HCT116 (cell line): ENCODE measurements around the gene REG1A. TPM values are rescaled to one million over a fixed set of nuclear protein-coding genes. Genes with fewer than 3 reads are reported as not detected.

Experiments
- ATAC-seq: fragments of 200-7000 bp; cut with Tn5 transposase; 2 replicates; pipeline ENCODE4 v1.9.1; 2020; ENCODE audit warnings: mild to moderate bottlenecking, moderate library complexity
- BruUV-seq: library from RNA; stranded (reverse); fragments of 400-500 nt; replicated peaks from 2 replicates; lab custom pipeline; 2021; lab: Mats Ljungman, UMichigan
- CTCF ChIA-PET: fragments of 300-600 bp; sonication (Branson Sonifier 250); formaldehyde crosslinking; loops from one replicate; lab custom pipeline; 2021; ENCODE audit warnings: antibody characterized with exemption; lab: Charles Lee
- POLR2A ChIA-PET: fragments of 300-600, 350-600 bp; sonication (Branson Sonifier 250); formaldehyde crosslinking; loops from one replicate; lab custom pipeline; 2021; ENCODE audit warnings: antibody characterized with exemption; lab: Charles Lee
- RAD21 ChIA-PET, 2 experiments: fragments of 300-600 bp; sonication (Branson Sonifier 250); formaldehyde crosslinking; loops; one replicate each; lab custom pipeline; 2023; ENCODE audit warnings: low total read pairs in 2 of 2; ENCODE audit not compliant: uncharacterized antibody in 2 of 2, unreplicated experiment in 2 of 2, low non-redundant PET in 1 of 2; lab: Charles Lee
- DNase-seq: peaks from one replicate; pipeline ENCODE4 v3.0.0-alpha.2; 2010; ENCODE audit warnings: low read depth, low spot score
- H2AFZ ChIP-seq: fragments of 200-600 bp; shearing (Covaris generic), sonication (generic); 2 replicates; pipeline ENCODE4 v1.6.1; 2017; ENCODE audit warnings: low read depth, mixed run types, mixed read lengths, antibody characterized with exemption, low read length; ENCODE audit not compliant: poor library complexity, severe bottlenecking
- H3K27ac ChIP-seq: 2 replicates; pipeline ENCODE4 v1.5.1; 2012; ENCODE audit warnings: low read depth, low read length
- H3K27me3 ChIP-seq: fragments of 200-600 bp; sonication (generic); 2 replicates; pipeline ENCODE4 v1.6.1; 2016; ENCODE audit warnings: mixed run types, low read length, mixed read lengths; ENCODE audit not compliant: insufficient read depth
- H3K36me3 ChIP-seq, 2 experiments: fragments of 200-500 bp in 1 of 2; fragments of 200-600 bp in 1 of 2; sonication (Bioruptor generic) in 1 of 2; sonication (generic) in 1 of 2; 2 replicates each; pipeline versions ENCODE4 v1.5.1 to v1.6.1; 2014 to 2016; ENCODE audit warnings: low read length in 2 of 2, inconsistent platforms in 1 of 2, mixed read lengths in 1 of 2, mixed run types in 1 of 2; ENCODE audit not compliant: insufficient read depth in 2 of 2, control insufficient read depth in 1 of 2
- H3K4me1 ChIP-seq, 2 experiments: fragments of 200-600 bp in 1 of 2; sonication (generic) in 1 of 2; 2 replicates each; pipeline versions ENCODE4 v1.5.1 to v1.6.1; 2012 to 2017; ENCODE audit warnings: low read length in 2 of 2, inconsistent platforms in 1 of 2, mild to moderate bottlenecking in 1 of 2, mixed read lengths in 1 of 2, mixed run types in 1 of 2, moderate library complexity in 1 of 2; ENCODE audit not compliant: insufficient read depth in 2 of 2, control insufficient read depth in 1 of 2
- H3K4me2 ChIP-seq: fragments of 200-600 bp; sonication (generic); 2 replicates; pipeline ENCODE4 v1.6.1; 2017; ENCODE audit warnings: mixed run types, low read length, mixed read lengths
- H3K4me3 ChIP-seq, 2 experiments: fragments of 200-600 bp in 1 of 2; sonication (generic) in 1 of 2; replicated peaks in 1 of 2; 2 replicates each; pipeline ENCODE4 v1.5.1; 2011 to 2016; ENCODE audit warnings: low read length in 2 of 2, control low read depth in 1 of 2, low read depth in 1 of 2, mild to moderate bottlenecking in 1 of 2, mixed read lengths in 1 of 2, mixed run types in 1 of 2
- H3K79me2 ChIP-seq: fragments of 200-600 bp; sonication (generic); 2 replicates; pipeline ENCODE4 v1.6.1; 2017; ENCODE audit warnings: mild to moderate bottlenecking, mixed run types, low read length, moderate library complexity, mixed read lengths; ENCODE audit not compliant: insufficient read depth
- H3K9ac ChIP-seq: fragments of 200-600 bp; sonication (generic); 2 replicates; pipeline ENCODE4 v1.6.1; 2016; ENCODE audit warnings: low read length, mixed read lengths
- H3K9me2 ChIP-seq: fragments of 200-600 bp; sonication (generic), shearing (Covaris generic); 2 replicates; pipeline ENCODE4 v1.6.1; 2017; ENCODE audit warnings: mixed run types, mild to moderate bottlenecking, moderate library complexity; ENCODE audit not compliant: insufficient read depth
- H3K9me3 ChIP-seq, 2 experiments: fragments of 200-500 bp in 1 of 2; fragments of 200-600 bp in 1 of 2; sonication (Bioruptor generic) in 1 of 2; sonication (generic) in 1 of 2; 2 replicates each; pipeline ENCODE4 v1.6.1; 2014 to 2017; ENCODE audit warnings: low read length in 2 of 2, mixed read lengths in 2 of 2, inconsistent platforms in 1 of 2, low read depth in 1 of 2, mild to moderate bottlenecking in 1 of 2, mixed run types in 1 of 2, moderate library complexity in 1 of 2; ENCODE audit not compliant: control insufficient read depth in 1 of 2, insufficient read depth in 1 of 2
- H4K20me1 ChIP-seq: fragments of 200-600 bp; sonication (generic), shearing (Covaris generic); 2 replicates; pipeline ENCODE4 v1.6.1; 2017; ENCODE audit warnings: mixed run types, mild to moderate bottlenecking, moderate library complexity; ENCODE audit not compliant: insufficient read depth
- ATF3 ChIP-seq: IDR thresholded peaks from 2 replicates; pipeline ENCODE4 v1.6.1; 2012
- EGR1 ChIP-seq: IDR thresholded peaks from 2 replicates; pipeline ENCODE4 v1.6.1; 2012; ENCODE audit warnings: low read depth
- ELF1 ChIP-seq: IDR thresholded peaks from 2 replicates; pipeline ENCODE4 v1.6.1; 2012; ENCODE audit warnings: low read depth, borderline replicate concordance
- EZH2phosphoT487 ChIP-seq: fragments of 200-600 bp; IDR thresholded peaks from 2 replicates; pipeline ENCODE4 v1.6.1; 2018; ENCODE audit warnings: antibody characterized with exemption, borderline replicate concordance
- FOSL1 ChIP-seq: IDR thresholded peaks from 2 replicates; pipeline ENCODE4 v1.6.1; 2012; ENCODE audit warnings: low read depth
- JUND ChIP-seq: IDR thresholded peaks from 2 replicates; pipeline ENCODE4 v1.6.1; 2012
- POLR2AphosphoS5 ChIP-seq: IDR thresholded peaks from 2 replicates; pipeline ENCODE4 v1.6.1; 2011; ENCODE audit warnings: mild to moderate bottlenecking, low read depth, low read length, moderate library complexity
- REST ChIP-seq: IDR thresholded peaks from 2 replicates; pipeline ENCODE4 v1.6.1; 2012; ENCODE audit warnings: low read depth
- SP1 ChIP-seq: IDR thresholded peaks from 2 replicates; pipeline ENCODE4 v1.6.1; 2012; ENCODE audit warnings: low read depth
- TCF7L2 ChIP-seq: IDR thresholded peaks from 2 replicates; pipeline ENCODE4 v1.7.0; 2011; ENCODE audit warnings: borderline replicate concordance, inconsistent platforms; ENCODE audit not compliant: insufficient read depth, insufficient read length; ENCODE audit errors: extremely low read depth
- ZBTB33 ChIP-seq: IDR thresholded peaks from 2 replicates; pipeline ENCODE4 v1.6.1; 2011; ENCODE audit warnings: mild to moderate bottlenecking, low read length, moderate library complexity; ENCODE audit not compliant: insufficient replicate concordance; ENCODE audit errors: extremely low read depth
- ZFX ChIP-seq: fragments of 450-650 bp; IDR thresholded peaks from 2 replicates; pipeline ENCODE4 v1.6.1; 2017
- ZNF274 ChIP-seq: fragments of 200-500 bp; sonication (Bioruptor generic); IDR thresholded peaks from 2 replicates; pipeline ENCODE4 v1.6.1; 2014; ENCODE audit warnings: mild to moderate bottlenecking, low read depth, low read length, inconsistent platforms
- intact Hi-C: fragments of 100-400 bp; cut with micrococcal nuclease; formaldehyde crosslinking; loops from 2 replicates; pipeline ENCODE4 v1.10.0; 2022
- total RNA-seq: library from RNA; stranded (reverse); gene quantifications from one replicate; pipeline ENCODE4 v1.2.1, GENCODE V29; 2021; ENCODE audit not compliant: unreplicated experiment

Gene REG1A
- total RNA-seq, 1 experiment from 2014 or later = 5.2 TPM

- no peaks in the 10 kb centered on the region for H4K20me1 ChIP-seq
- H3K9ac ChIP-seq = no peak overlapping the region
- POLR2A ChIA-PET = no interaction called here
- no peaks in the 10 kb centered on the region for H3K27me3 ChIP-seq
- peaks cover 3 to 5% of the 10 kb centered on the region in 2 experiments; a peak in 2 of 4 replicates for H3K9me3 ChIP-seq
- ATAC-seq (no peak), DNase-seq (no peak)
- H3K9me2 ChIP-seq = no peaks in the 10 kb centered on the region
- H3K79me2 ChIP-seq = no peaks in the 10 kb centered on the region
- no peaks in the 10 kb centered on the region for H3K36me3 ChIP-seq
- TF ChIP-seq ATF3 (no peak), ELF1 (no peak), ZNF274 (no peak), TCF7L2 (no peak), POLR2AphosphoS5 (no peak)
- H3K27ac ChIP-seq = no peak overlapping the region
- H3K4me2 ChIP-seq = no peak overlapping the region
- no TSS peak for BruUV-seq
- RAD21 ChIA-PET = no interaction called here
- no peak overlapping the region for H2AFZ ChIP-seq
- no peaks in the 10 kb centered on the region for H3K4me1 ChIP-seq
- H3K4me3 ChIP-seq = no peak overlapping the region
- CTCF ChIA-PET = no interaction called here
- intact Hi-C loops = no loop called here
Measured at GRCh38 chr2:79101024-79101423, 19.3 kb upstream of the REG1A start.

- H3K79me2 ChIP-seq = no peaks in the 10 kb centered on the region
- intact Hi-C loops = no loop called here
- ChIA-PET RAD21 (no interaction called here), POLR2A (no interaction called here), CTCF (no interaction called here)
- no peak overlapping the region for H3K27ac ChIP-seq
- DNase-seq = no peak
- no peaks in the 10 kb centered on the region for H3K27me3 ChIP-seq
- H3K9ac ChIP-seq = no peak overlapping the region
- no peak overlapping the region for H2AFZ ChIP-seq
- no TSS peak for BruUV-seq
- TF ChIP-seq ATF3 (no peak), ELF1 (no peak), ZBTB33 (no peak), EZH2phosphoT487 (no peak), ZFX (no peak), JUND (no peak), TCF7L2 (no peak), REST (no peak), FOSL1 (no peak), EGR1 (no peak), SP1 (no peak)
- H4K20me1 ChIP-seq = no peaks in the 10 kb centered on the region
- no peaks in the 10 kb centered on the region for H3K4me1 ChIP-seq
- no peaks in the 10 kb centered on the region for H3K36me3 ChIP-seq
- peaks cover 3 to 5% of the 10 kb centered on the region in 2 experiments; a peak in 2 of 4 replicates for H3K9me3 ChIP-seq
- no peak for ATAC-seq
- no peaks in the 10 kb centered on the region for H3K9me2 ChIP-seq
- H3K4me2 ChIP-seq = no peak overlapping the region
- H3K4me3 ChIP-seq = no peak overlapping the region
Measured at GRCh38 chr2:79103214-79103613, 17.1 kb upstream of the REG1A start.
